GM18909 (cell line): ENCODE data around the gene ARHGEF40.

Experiments used
- ATAC-seq: cut with Tn5 transposase; IDR thresholded peaks from one replicate; pipeline ENCODE4 v1.9.1; 2021; ENCODE audit warnings: mild to moderate bottlenecking; ENCODE audit not compliant: unreplicated experiment, poor library complexity

ARHGEF40 gene

GRCh38 chr14:21070083-21070609 lies at the start of gene ARHGEF40:
ARHGEF40 (plus strand) TSS chr14:21070304; CDS start chr14:21070397, 93 bp downstream.
- ATAC-seq, result no peak

GRCh38 chr14:21020977-21021545 lies 49.0 kb upstream of the ARHGEF40 start:
- ATAC-seq, result no peak

- no peak for ATAC-seq
Measured at GRCh38 chr14:21022686-21023085, 47.4 kb upstream of the ARHGEF40 start.

GRCh38 chr14:21023174-21023573 lies 46.9 kb upstream of the ARHGEF40 start:
- no peak for ATAC-seq

DNA sequence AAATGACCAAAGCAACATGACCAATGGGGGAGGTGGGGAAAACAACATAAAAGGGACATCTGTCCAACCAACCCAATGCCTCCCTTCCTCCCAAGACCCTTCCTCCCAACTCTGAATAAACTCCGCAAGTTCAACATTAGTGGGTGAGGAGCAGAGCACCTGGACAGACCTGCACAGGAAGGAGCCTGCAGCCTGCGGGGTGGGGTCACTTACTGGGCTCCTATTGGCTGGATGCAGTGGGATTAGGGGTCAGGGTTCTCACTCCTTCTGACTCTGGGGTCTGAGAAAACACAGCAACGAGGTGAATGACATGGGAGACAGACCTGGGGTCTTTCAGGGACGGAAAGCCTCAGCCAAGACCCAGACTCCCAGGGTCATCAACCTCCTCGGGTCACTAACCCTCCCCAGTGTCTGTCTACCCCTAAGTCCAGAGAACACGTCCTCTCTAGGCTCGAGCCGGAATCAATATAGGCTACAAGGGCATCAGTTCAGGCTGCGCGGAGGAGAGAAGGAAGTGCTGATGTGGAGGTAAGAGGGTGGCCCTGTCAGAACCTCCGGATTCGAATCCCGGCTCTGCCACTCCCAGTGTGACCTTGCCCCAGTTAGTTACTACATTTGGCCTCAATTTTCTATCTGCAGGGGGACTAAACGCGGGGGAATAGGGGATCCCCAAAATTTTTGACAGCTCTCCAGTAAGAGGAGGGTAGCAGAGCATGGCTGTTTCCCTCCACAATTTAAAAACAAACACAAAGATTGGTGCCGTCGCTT lies 46.1 kb upstream of the ARHGEF40 start:
- ATAC-seq, result no peak

GRCh38 chr14:21024585-21025370 lies 45.3 kb upstream of the ARHGEF40 start, which contains the start of gene NDRG2:
NDRG2 (minus strand) TSS chr14:21025061; CDS start chr14:21023315, 1,746 bp downstream.
- peak; percentile 48 for ATAC-seq

DNA sequence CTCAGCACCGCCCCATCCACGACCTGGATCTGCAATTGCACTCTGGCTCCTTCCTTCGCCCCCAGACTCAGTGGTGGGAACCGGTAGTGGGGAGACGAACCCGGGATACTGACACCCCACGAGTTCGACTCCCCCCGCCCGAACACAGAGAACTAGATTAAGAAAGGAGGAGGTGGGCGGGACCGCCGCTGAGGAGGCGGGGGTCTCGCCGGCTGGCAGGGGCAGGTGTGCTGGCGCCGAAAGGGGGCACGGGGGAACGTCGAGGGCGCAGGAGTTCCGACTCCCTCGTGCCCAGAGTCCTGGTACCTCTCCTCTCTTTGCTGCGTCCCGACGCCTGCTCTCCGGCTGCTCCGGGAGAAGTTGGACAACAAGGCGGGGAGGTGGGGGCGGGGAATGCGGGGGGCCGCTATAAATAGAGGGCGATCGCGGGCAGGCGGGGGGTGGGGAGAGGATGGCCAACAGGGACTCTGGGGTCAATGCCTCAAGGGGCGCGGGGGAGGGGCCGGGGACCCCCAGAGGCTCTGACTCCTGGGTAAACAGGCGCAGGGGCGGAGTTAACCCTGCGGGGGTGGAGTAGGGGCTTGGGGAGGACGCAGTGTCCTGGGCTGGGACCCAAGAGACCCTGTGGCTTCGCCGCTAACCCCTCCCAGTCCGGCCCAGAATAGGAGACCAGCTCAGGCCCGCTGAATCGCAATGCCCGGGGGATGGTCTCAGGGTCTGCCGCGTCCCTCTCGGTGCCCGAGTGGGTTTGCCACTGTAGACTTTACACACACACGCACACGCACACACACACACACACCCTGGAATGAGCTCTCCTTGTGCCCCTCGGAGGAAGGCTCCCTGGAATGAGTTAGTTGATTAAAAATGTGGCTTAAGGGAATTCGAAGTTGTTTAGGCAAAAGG lies 44.5 kb upstream of the ARHGEF40 start:
- ATAC-seq, result peak; percentile 14

DNA sequence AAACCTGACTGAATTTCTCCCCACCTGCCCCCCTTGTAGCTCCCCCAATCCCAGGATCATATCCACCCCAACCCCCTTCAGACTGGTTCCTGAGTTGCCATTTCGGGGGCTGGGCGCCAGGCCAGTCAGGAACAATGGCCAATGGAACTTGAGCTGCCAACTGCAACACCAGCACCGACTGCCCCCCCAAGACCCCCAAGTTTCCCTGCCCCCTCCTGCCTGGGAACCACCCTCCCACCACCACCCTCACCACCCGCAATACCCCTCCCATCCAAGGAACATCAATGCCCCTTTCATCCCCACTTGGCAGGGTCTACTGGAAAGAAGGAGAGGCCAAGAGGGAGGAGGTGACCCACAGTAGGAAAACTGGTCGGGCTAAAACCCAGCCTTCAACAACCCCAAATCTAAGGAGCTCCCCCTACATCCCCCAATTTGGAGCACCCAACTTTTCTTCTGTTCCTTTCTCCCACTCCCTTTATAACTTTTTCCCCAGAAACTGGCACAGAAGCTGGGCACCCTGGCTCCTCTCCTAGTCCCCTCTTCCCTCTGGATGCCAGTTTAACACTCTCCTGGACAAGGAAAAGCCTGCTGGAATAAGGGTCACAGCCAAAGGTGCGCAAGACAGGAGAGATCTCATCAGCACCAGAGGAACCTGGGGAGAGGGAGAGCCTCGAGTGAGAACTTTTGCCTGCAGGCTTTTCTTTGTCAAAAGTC lies 43.7 kb upstream of the ARHGEF40 start:
- no peak for ATAC-seq

DNA sequence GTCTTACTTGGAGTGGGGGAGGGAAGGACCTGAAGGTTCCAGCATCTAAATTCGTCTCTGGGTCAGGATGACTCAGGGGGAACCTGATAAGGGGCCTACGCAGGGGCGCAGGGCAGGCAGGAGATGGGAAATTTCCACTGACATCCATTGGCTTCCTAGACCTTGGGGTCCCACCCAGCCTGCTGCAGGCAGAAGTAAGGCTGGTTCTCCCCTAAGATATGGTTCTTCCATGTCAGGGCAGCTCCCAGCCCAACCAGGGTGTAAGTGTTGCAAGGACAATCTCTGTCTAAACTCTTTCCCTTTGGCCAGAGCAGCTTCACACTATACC lies 43.2 kb upstream of the ARHGEF40 start:
- ATAC-seq, result no peak

- ATAC-seq, result no peak
Measured at GRCh38 chr14:21029917-21030316, 40.2 kb upstream of the ARHGEF40 start, which contains the start of gene TPPP2. TPPP2 (plus strand) TSS chr14:21030217; CDS start chr14:21030582, 365 bp downstream.

DNA sequence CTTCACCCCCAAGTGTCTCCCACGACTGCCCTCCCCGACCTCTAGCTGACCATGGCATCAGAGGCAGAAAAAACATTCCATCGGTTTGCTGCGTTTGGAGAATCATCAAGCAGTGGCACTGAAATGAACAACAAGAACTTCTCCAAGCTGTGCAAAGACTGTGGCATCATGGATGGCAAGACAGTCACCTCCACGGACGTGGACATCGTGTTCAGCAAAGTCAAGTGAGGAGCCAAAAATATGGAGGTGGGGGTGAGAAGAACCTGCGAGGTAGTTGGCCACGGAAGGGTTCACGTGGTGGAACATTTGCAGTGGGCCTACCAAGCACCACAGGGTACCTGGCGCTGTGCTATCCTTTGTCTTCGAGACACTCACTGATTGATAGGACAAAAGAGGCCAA lies 39.6 kb upstream of the ARHGEF40 start:
- no peak for ATAC-seq

DNA sequence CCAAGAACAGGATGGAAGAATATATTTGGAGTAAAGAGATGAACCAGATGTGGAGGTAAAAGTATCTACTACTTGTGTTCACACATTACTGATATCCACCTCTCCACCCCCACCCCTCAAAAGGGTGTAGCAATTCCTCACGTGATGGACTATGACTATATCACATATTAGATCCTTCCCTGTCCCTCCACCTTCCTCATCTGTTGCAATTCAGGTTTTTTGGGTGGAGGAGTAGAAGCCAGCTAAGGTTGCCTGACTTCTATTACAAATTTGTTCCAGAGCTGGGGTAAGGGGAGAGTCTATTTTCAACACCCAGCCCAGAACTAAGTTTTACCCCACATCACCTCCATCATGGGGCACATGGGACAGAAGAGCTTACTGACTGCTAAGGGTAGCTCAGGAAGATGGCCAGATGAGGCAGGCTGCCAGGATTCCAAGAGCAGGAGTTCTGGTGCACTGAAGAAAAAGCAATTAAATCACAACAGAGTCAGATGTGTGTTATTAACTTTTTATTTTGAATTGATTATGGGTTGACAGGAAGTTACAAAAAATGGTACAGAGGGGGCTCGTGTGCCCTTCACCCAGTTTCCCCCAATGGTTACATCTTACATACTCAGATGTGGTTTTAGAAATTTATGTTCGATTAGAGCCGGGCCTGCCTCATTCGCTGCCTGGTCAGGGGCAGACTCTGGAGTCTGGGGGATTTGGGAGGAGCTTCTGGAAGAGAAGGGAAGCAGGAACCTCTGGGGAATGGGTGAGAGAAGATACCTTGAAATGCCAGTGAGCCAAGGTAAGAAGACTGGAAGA lies 37.6 kb upstream of the ARHGEF40 start:
- no peak for ATAC-seq

GRCh38 chr14:21033133-21033698 lies 36.9 kb upstream of the ARHGEF40 start:
- ATAC-seq, result no peak

GRCh38 chr14:21034707-21035106 lies 35.4 kb upstream of the ARHGEF40 start, which contains the start of gene RNASE13:
RNASE13 (minus strand) TSS chr14:21034807; CDS start chr14:21034288, 519 bp downstream.
- no peak for ATAC-seq

GRCh38 chr14:21036751-21037150 lies 33.4 kb upstream of the ARHGEF40 start:
- ATAC-seq, result no peak

- no peak for ATAC-seq
Measured at GRCh38 chr14:21037156-21037555, 32.9 kb upstream of the ARHGEF40 start.

DNA sequence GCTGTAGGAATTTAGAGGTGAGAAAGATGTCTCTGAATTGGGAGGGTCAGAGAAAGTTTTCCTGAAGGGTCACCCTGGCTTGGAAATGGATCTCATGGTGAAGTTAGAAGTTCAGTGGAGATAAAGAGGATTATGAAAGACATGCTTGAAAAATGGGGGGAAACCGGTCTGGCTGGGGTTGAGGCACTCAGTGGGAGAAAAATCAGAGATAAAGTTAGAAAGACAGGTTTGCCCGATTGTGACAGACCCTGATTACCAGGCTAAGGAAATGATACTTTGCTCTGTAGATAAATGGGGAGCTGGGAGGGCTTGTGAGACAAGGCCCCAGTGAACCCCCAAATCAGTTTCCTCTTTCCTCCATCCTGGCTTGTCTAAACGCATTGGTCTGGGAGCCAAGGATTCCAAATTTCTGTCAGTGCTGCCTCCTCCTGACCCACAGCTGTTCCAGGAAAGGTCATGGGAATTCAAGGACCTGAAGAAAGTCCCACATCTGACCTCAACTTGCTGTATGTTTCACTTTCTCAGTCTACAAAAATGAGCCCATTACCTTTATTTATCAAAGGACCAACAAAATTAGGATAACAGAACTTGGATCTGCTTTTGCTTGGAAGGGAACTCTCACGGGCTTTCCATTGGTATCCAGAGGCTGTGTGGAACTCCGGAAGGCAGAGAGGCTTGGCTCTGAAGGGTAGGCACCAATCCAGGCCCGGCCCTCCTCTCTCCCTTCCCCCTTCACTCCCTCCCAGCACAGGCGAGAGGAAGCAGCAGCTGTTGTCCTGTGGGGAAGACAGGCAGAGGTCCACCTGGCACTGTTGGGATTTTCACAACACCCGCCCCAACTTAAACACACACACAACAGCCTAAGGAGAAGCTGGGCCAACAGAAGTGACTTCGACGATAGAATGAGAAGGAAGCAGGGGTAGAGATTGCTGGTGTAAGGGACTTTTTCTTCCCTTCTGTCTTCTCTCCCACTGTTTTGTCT lies 31.4 kb upstream of the ARHGEF40 start:
- ATAC-seq, result no peak
